CD8-positive, alpha-beta memory T cell (primary cell): Measurements from ENCODE around the gene NUP88. TPM values are rescaled to one million over a fixed set of nuclear protein-coding genes. Genes with fewer than 3 reads are reported as not detected.
"Not testable (repeated sequence)": the region's sequence is repeated elsewhere in the genome, so short reads cannot be mapped to it uniquely, and the experiment has no call there.

Experiments
- CTCF ChIA-PET: fragments of 350-600 bp; sonication (Branson Sonifier 250); formaldehyde crosslinking; loops from one replicate; lab custom pipeline; 2021; ENCODE audit warnings: antibody characterized with exemption; lab: Charles Lee
- POLR2A ChIA-PET: fragments of 350-600 bp; sonication (Branson Sonifier 250); formaldehyde crosslinking; loops from one replicate; lab custom pipeline; 2021; ENCODE audit warnings: antibody characterized with exemption; lab: Charles Lee
- DNase-seq, 5 donors: peaks; one replicate each; pipeline versions ENCODE4 v3.0.0 to v3.0.0-alpha.2; 2020 to 2022; ENCODE audit warnings: mixed read lengths in 1 of 5
- H3K27ac ChIP-seq: one replicate; pipeline ENCODE4 v1.7.0; 2013; ENCODE audit warnings: low read depth, mild to moderate bottlenecking, low read length, moderate library complexity
- H3K27me3 ChIP-seq: 2 replicates; pipeline ENCODE4 v1.7.0; 2013; ENCODE audit warnings: low read length, mild to moderate bottlenecking; ENCODE audit not compliant: insufficient read depth, poor library complexity, severe bottlenecking
- H3K36me3 ChIP-seq: 2 replicates; pipeline ENCODE4 v1.7.0; 2013; ENCODE audit warnings: mild to moderate bottlenecking, low read length, moderate library complexity; ENCODE audit not compliant: insufficient read depth
- H3K4me1 ChIP-seq: 2 replicates; pipeline ENCODE4 v1.7.0; 2013; ENCODE audit warnings: mild to moderate bottlenecking, low read length, moderate library complexity; ENCODE audit not compliant: insufficient read depth
- H3K4me3 ChIP-seq: 2 replicates; pipeline ENCODE4 v1.7.0; 2013; ENCODE audit warnings: mild to moderate bottlenecking, low read length
- H3K9me3 ChIP-seq: 2 replicates; pipeline ENCODE4 v1.7.0; 2013; ENCODE audit warnings: mild to moderate bottlenecking, low read length
- H3K27ac Mint-ChIP-seq, 8 donors: one replicate each; pipeline ENCODE4 v1.8.0; 2020 to 2021; ENCODE audit warnings: mixed read lengths in 8 of 8, mild to moderate bottlenecking in 6 of 8, inconsistent platforms in 3 of 8, moderate library complexity in 3 of 8
- H3K27me3 Mint-ChIP-seq, 2 donors: one replicate each; pipeline ENCODE4 v1.8.0; 2020 to 2021; ENCODE audit warnings: mixed read lengths in 2 of 2, mild to moderate bottlenecking in 1 of 2, moderate library complexity in 1 of 2
- H3K36me3 Mint-ChIP-seq, 3 donors: one replicate each; pipeline ENCODE4 v1.8.0; 2020 to 2021; ENCODE audit warnings: mixed read lengths in 3 of 3, inconsistent platforms in 1 of 3, mild to moderate bottlenecking in 1 of 3
- H3K4me1 Mint-ChIP-seq, 3 donors: one replicate each; pipeline ENCODE4 v1.8.0; 2020 to 2021; ENCODE audit warnings: mixed read lengths in 3 of 3, inconsistent platforms in 1 of 3, mild to moderate bottlenecking in 1 of 3
- H3K4me3 Mint-ChIP-seq, 7 donors: one replicate each; pipeline ENCODE4 v1.8.0; 2020 to 2021; ENCODE audit warnings: mixed read lengths in 7 of 7, mild to moderate bottlenecking in 6 of 7, moderate library complexity in 4 of 7, inconsistent platforms in 2 of 7
- H3K9me3 Mint-ChIP-seq, 5 donors: one replicate each; pipeline ENCODE4 v1.8.0; 2020 to 2022; ENCODE audit warnings: mixed read lengths in 5 of 5, mild to moderate bottlenecking in 3 of 5, moderate library complexity in 2 of 5, inconsistent platforms in 1 of 5
- polyA plus RNA-seq: library from polyadenylated mRNA; unstranded; fragments of 300-500 nt; fragmentation: Illumina TruSeq; gene quantifications from one replicate; pipeline ENCODE4 v1.2.3, GENCODE V29; 2021
- total RNA-seq, 2 experiments: library from RNA; stranded (reverse); gene quantifications; one replicate each; pipeline ENCODE4 v1.2.3, GENCODE V29; 2021

NUP88 gene
- total and polyA plus RNA-seq, 3 experiments from 2014 or later: 113 to 144 (median 131) TPM

- CTCF ChIA-PET: no interaction called here
- POLR2A ChIA-PET: no interaction called here
- Histone ChIP-seq H3K27me3 (no peaks in the 10 kb centered on the region), H3K36me3 (peaks cover 9% of the 10 kb centered on the region), H3K4me3 (no peak overlapping the region), H3K9me3 (no peaks in the 10 kb centered on the region), H3K4me1 (peaks cover 8% of the 10 kb centered on the region), H3K27ac (no peak overlapping the region)
- no peak for DNase-seq
- H3K27me3 Mint-ChIP-seq: no peaks in the 10 kb centered on the region
- H3K9me3 Mint-ChIP-seq: no peaks in the 10 kb centered on the region
- peaks cover 0 to 56% (median 14%) of the 10 kb centered on the region in 3 donors for H3K36me3 Mint-ChIP-seq
- H3K27ac Mint-ChIP-seq: no peak overlapping the region
- H3K4me3 Mint-ChIP-seq: no peak overlapping the region
- H3K4me1 Mint-ChIP-seq: peaks cover 9 to 11% (median 11%) of the 10 kb centered on the region in 3 donors
These were observed 24.3 kb upstream of the NUP88 start for GRCh38 chr17:5443728-5444127.

DNA sequence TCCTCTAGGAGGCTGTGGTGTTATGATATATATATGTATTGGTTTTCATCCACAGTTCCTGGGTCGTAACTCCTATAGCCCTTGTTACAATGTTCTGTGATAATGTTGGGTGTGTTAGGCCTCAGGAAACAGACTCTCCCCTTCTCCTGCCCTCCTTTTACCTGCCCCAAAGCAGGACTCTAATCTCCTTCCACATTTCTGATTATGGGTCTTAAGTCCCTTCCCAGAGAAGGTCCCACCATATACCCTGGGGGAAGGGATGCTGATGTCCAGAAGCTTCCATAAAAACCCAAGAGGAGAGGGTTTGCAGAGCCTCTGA, 19.9 kb upstream of the NUP88 start:
- peaks cover 29% of the 10 kb centered on the region for H3K4me1 ChIP-seq
- peak overlapping the region; percentile 82 to 93 (median 87) for H3K4me3 Mint-ChIP-seq
- peak overlapping the region; percentile 59 for H3K4me3 ChIP-seq
- no peaks in the 10 kb centered on the region for H3K27me3 Mint-ChIP-seq
- ChIA-PET POLR2A (interaction anchor here (0.6 to 3.9 kb wide), 5 partner anchors 20 to 248 kb away, joined by 3 to 16 read pairs (median 6); partner anchors contain the start of genes DERL2, DHX33, MIS12 and NUP88), CTCF (interaction anchor here (0.6 to 3.7 kb wide), 27 partner anchors 9 to 325 kb away, joined by 3 to 31 read pairs (median 4); partner anchors contain the start of genes DERL2, DHX33, MIS12 and NLRP1)
- H3K9me3 ChIP-seq: no peaks in the 10 kb centered on the region
- peak overlapping the region; percentile 76 to 97 (median 94) for H3K27ac Mint-ChIP-seq
- no peaks in the 10 kb centered on the region for H3K27me3 ChIP-seq
- H3K27ac ChIP-seq: peak overlapping the region; percentile 58
- no peak for DNase-seq
- peaks cover 0 to 50% (median 9%) of the 10 kb centered on the region in 3 donors for H3K36me3 Mint-ChIP-seq
- peaks cover 13% of the 10 kb centered on the region for H3K36me3 ChIP-seq
- H3K4me1 Mint-ChIP-seq: peaks cover 33 to 43% (median 37%) of the 10 kb centered on the region in 3 donors
- H3K9me3 Mint-ChIP-seq: no peaks in the 10 kb centered on the region

DNA sequence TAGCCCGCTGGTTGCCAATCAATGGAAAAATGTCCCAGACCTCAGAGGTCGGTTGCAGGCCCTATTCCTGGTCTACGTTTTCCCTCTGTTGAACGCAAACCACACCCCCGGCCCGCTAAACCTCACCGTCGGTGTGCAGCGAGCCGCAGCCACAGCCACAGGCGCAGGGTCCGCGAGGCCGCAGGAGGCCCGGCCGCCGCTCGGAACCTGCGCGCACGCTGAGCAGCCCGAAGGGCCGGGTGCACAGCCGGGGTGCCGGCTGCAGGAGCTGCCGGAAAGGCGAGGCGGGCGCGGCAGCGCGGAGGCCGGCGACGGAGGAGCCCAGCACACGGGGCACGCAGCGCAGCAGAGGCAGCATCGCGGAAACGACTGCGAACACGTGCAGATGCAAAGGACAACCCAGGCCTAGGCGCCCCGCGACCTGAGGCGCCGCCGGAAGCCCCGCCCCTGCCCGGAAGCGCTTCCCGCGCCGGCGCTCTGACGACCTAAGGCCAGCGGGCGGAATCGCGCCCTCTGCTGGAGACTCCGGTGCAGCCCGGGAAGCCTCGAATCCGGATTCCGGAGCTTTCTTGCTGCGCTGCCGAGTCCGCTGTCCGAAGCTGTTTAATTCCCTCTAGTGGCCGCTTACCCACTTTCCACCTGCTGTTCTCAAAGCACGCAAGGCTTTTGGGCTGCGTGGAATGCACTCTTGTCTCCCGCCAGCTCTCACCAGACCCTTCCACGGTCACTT, 19.4 kb upstream of the NUP88 start, which contains the start of gene C1QBP:
TSS of gene C1QBP (minus strand) at position 440 of the 730 bp plus-strand sequence. CDS start at position 358, 82 bp downstream.
- CTCF ChIA-PET: interaction anchor here (0.6 to 3.7 kb wide), 28 partner anchors 8 to 325 kb away, joined by 3 to 31 read pairs (median 4); partner anchors contain the start of genes DERL2, DHX33, MIS12 and NLRP1
- peaks cover 29% of the 10 kb centered on the region for H3K4me1 ChIP-seq
- POLR2A ChIA-PET: interaction anchor here (0.6 to 3.9 kb wide), 5 partner anchors 19 to 247 kb away, joined by 3 to 16 read pairs (median 6); partner anchors contain the start of genes DERL2, DHX33, MIS12 and NUP88
- Mint-ChIP-seq H3K27me3 (no peaks in the 10 kb centered on the region), H3K4me1 (peaks cover 33 to 43% (median 37%) of the 10 kb centered on the region in 3 donors), H3K4me3 (peak within 1 kb of the TSS; percentile 82 to 93 (median 87)), H3K36me3 (peaks cover 0 to 49% (median 7%) of the 10 kb centered on the region in 3 donors), H3K9me3 (no peaks in the 10 kb centered on the region), H3K27ac (peak within 1 kb of the TSS; percentile 76 to 97 (median 94))
- peak within 1 kb of the TSS; percentile 78 for H3K4me3 ChIP-seq
- H3K9me3 ChIP-seq: no peaks in the 10 kb centered on the region
- DNase-seq: peak; percentile 88 to 92 (median 89)
- H3K27ac ChIP-seq: peak within 1 kb of the TSS; percentile 72
- peaks cover 17% of the 10 kb centered on the region for H3K36me3 ChIP-seq
- H3K27me3 ChIP-seq: no peaks in the 10 kb centered on the region

DNA sequence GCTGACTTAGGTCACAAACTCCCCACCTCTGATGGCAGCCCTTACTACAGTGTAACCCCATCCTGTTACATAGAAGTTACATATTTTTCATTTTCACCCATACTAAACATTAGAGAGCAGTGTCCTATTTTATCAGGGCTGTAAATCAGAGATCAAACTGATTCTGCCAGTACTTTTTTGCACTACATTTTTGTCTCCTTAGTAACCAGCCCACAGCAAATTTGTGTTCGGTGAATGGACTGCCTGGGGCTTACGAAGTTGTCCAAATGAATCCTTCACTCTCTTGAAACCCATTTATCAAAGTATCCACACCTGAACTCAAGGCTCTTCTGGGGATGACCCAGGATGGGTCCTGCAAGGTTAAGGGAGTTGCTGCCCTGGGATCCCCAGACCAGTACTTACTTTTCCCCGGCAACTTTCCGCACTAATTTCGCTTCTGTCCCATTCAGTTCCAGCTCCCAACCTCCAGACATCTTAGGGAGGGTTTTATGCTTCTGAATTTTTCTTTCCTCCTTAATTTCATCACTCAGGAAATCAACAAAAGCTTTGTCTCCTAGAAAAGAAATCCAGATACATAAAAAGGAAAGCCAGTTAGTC, 18.4 kb upstream of the NUP88 start:
- Histone ChIP-seq H3K27ac (no peak overlapping the region), H3K9me3 (no peaks in the 10 kb centered on the region), H3K27me3 (no peaks in the 10 kb centered on the region), H3K4me3 (peak overlapping the region; percentile 78), H3K36me3 (peaks cover 28% of the 10 kb centered on the region), H3K4me1 (peaks cover 29% of the 10 kb centered on the region)
- peak overlapping the region; percentile 76 to 93 (median 88) for H3K27ac Mint-ChIP-seq
- H3K4me3 Mint-ChIP-seq: peak overlapping the region; percentile 80 to 93 (median 87)
- DNase-seq: no peak
- H3K9me3 Mint-ChIP-seq: no peaks in the 10 kb centered on the region
- peaks cover 0 to 52% (median 10%) of the 10 kb centered on the region in 3 donors for H3K36me3 Mint-ChIP-seq
- peaks cover 33 to 43% (median 37%) of the 10 kb centered on the region in 3 donors for H3K4me1 Mint-ChIP-seq
- ChIA-PET CTCF (interaction anchor here (2.0 to 3.7 kb wide), 3 partner anchors 10 to 20 kb away, joined by 7 to 31 read pairs (median 19); partner anchors contain the start of genes NUP88 and RPAIN), POLR2A (interaction anchor here (0.6 to 3.9 kb wide), 2 partner anchors 18 to 124 kb away, joined by 3 to 16 read pairs; partner anchors contain the start of genes NUP88 and RPAIN)
- H3K27me3 Mint-ChIP-seq: no peaks in the 10 kb centered on the region

DNA sequence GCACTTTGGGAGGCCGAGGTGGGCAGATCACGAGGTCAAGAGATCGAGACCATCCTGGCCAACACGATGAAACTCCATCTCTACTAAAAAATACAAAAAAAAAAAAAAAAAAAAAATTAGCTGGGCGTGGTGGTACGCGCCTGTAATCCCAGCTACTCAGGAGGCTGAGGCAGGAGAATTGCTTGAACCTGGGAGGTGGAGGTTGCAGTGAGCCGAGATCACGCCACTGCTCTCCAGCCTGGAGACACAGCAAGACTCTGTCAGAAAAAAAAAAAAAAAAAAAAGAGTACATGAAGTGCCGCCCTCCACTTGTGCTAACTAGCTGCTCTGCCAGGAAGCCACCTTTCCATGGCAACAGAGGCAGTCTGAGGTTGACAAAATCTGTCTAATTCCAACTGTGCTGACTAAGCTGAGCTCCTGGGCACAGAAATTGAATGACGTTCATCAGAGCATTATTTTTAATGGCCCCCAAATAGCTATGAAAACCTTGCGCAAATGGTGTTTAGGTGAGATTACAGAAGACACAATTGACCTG, 16.4 kb upstream of the NUP88 start:
- H3K9me3 Mint-ChIP-seq, H3K27me3 Mint-ChIP-seq, DNase-seq, H3K27me3 ChIP-seq, H3K9me3 ChIP-seq, H3K4me3 ChIP-seq, H3K27ac ChIP-seq: not testable (repeated sequence)
- H3K36me3 ChIP-seq: peaks cover 41% of the 10 kb centered on the region
- Mint-ChIP-seq H3K36me3 (peaks cover 0 to 63% (median 17%) of the 10 kb centered on the region in 3 donors), H3K4me3 (peak overlapping the region in 3 of 7 donors; percentile 19 to 82 (median 28)), H3K4me1 (peaks cover 33 to 43% (median 37%) of the 10 kb centered on the region in 3 donors), H3K27ac (peak overlapping the region in 4 of 8 donors; percentile 21 to 76 (median 72))
- H3K4me1 ChIP-seq: peaks cover 29% of the 10 kb centered on the region
- ChIA-PET CTCF (interaction anchor here (0.7 to 2.0 kb wide), 4 partner anchors 10 to 1878 kb away, joined by 3 to 7 read pairs (median 3); partner anchors contain the start of genes NUP88, RPAIN and TRPV3), POLR2A (interaction anchor here (1.3 to 3.9 kb wide), 2 partner anchors 12 to 16 kb away, joined by 5 to 16 read pairs; partner anchors contain the start of genes NUP88 and RPAIN)

- POLR2A ChIA-PET: no interaction called here
These were observed 15.5 kb upstream of the NUP88 start for GRCh38 chr17:5434984-5435383.

GRCh38 chr17:5431949-5432556, 12.6 kb upstream of the NUP88 start:
- Mint-ChIP-seq H3K9me3 (no peaks in the 10 kb centered on the region), H3K4me1 (peaks cover 11 to 18% (median 13%) of the 10 kb centered on the region in 3 donors), H3K27ac (peak overlapping the region in 2 of 8 donors; percentile 22 to 26), H3K36me3 (peaks cover 4 to 89% (median 26%) of the 10 kb centered on the region in 3 donors), H3K27me3 (no peaks in the 10 kb centered on the region), H3K4me3 (no peak overlapping the region)
- DNase-seq: no peak
- Histone ChIP-seq H3K4me1 (peaks cover 6% of the 10 kb centered on the region), H3K27ac (no peak overlapping the region), H3K36me3 (peaks cover 59% of the 10 kb centered on the region), H3K27me3 (no peaks in the 10 kb centered on the region), H3K9me3 (no peaks in the 10 kb centered on the region), H3K4me3 (no peak overlapping the region)
- CTCF ChIA-PET: no interaction called here
- POLR2A ChIA-PET: interaction anchor here (0.6 kb wide), 1 partner anchor 149 kb away, joined by 3 read pairs; no protein-coding TSS in a partner anchor

More at GRCh38 chr17:5434984-5435383, 15.5 kb upstream of the NUP88 start:
- Histone ChIP-seq H3K4me1 (peaks cover 29% of the 10 kb centered on the region), H3K27ac (no peak overlapping the region), H3K36me3 (peaks cover 41% of the 10 kb centered on the region), H3K27me3 (no peaks in the 10 kb centered on the region), H3K9me3 (no peaks in the 10 kb centered on the region), H3K4me3 (no peak overlapping the region)
- DNase-seq: no peak
- peak overlapping the region in 2 of 8 donors; percentile 2 to 12 for H3K27ac Mint-ChIP-seq
- no peak overlapping the region for H3K4me3 Mint-ChIP-seq
- H3K27me3 Mint-ChIP-seq: no peaks in the 10 kb centered on the region
- H3K4me1 Mint-ChIP-seq: peaks cover 33 to 41% (median 36%) of the 10 kb centered on the region in 3 donors
- H3K36me3 Mint-ChIP-seq: peaks cover 0 to 70% (median 17%) of the 10 kb centered on the region in 3 donors
- CTCF ChIA-PET: interaction anchor here (0.9 to 1.2 kb wide), 2 partner anchors 9 to 10 kb away, joined by 3 to 4 read pairs; no protein-coding TSS in a partner anchor
- H3K9me3 Mint-ChIP-seq: no peaks in the 10 kb centered on the region
